ENCODE results near the gene CDC14A. TPM values are rescaled to one million over a fixed set of nuclear protein-coding genes. Genes with fewer than 3 reads are reported as not detected.

The CDC14A gene
- total RNA-seq, 2 donors from 2014 or later = 7.3 to 16.5 TPM

GRCh38 chr1:100320311-100321099 lies 31.8 kb upstream of the CDC14A start:
- 79 to 80% methylated on average over 2 of the region's 2 CpGs for WGBS, 2 donors
- intact Hi-C loops (cut with DNase I) = no loop called here
- no peak for ATAC-seq
- no peaks in the 10 kb centered on the region for H3K36me3 ChIP-seq (replicated peaks in 1 of 2; ENCODE audit: insufficient read depth in 1 of 2, low read depth in 2 of 2)
- no peak overlapping the region for H3K27ac ChIP-seq
- no peaks in the 10 kb centered on the region for H3K27me3 ChIP-seq
- DNase-seq = no peak
- H3K4me1 ChIP-seq = peaks cover 9% of the 10 kb centered on the region
- H3K9me3 ChIP-seq = no peaks in the 10 kb centered on the region
- TF ChIP-seq, protein P1, sequence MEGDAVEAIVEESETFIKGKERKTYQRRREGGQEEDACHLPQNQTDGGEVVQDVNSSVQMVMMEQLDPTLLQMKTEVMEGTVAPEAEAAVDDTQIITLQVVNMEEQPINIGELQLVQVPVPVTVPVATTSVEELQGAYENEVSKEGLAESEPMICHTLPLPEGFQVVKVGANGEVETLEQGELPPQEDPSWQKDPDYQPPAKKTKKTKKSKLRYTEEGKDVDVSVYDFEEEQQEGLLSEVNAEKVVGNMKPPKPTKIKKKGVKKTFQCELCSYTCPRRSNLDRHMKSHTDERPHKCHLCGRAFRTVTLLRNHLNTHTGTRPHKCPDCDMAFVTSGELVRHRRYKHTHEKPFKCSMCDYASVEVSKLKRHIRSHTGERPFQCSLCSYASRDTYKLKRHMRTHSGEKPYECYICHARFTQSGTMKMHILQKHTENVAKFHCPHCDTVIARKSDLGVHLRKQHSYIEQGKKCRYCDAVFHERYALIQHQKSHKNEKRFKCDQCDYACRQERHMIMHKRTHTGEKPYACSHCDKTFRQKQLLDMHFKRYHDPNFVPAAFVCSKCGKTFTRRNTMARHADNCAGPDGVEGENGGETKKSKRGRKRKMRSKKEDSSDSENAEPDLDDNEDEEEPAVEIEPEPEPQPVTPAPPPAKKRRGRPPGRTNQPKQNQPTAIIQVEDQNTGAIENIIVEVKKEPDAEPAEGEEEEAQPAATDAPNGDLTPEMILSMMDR (IDR thresholded peaks at IDR 0.05) = no peak
- no peak for TF ChIP-seq POLR2A (IDR thresholded peaks at IDR 0.05)
- H3K4me3 ChIP-seq = no peak overlapping the region

GRCh38 chr1:100321100-100321493 lies 31.2 kb upstream of the CDC14A start:
- H3K27ac ChIP-seq = no peak overlapping the region
- WGBS, 2 donors = 94% methylated on average over 7 of the region's 7 CpGs
- peaks cover 9% of the 10 kb centered on the region for H3K4me1 ChIP-seq
- H3K36me3 ChIP-seq (replicated peaks in 1 of 2; ENCODE audit: insufficient read depth in 1 of 2, low read depth in 2 of 2) = no peaks in the 10 kb centered on the region
- DNase-seq (no peak), ATAC-seq (no peak)
- H3K27me3 ChIP-seq = no peaks in the 10 kb centered on the region
- TF ChIP-seq, protein P1 (IDR thresholded peaks at IDR 0.05) = no peak
- no peak for TF ChIP-seq POLR2A (IDR thresholded peaks at IDR 0.05)
- no peaks in the 10 kb centered on the region for H3K9me3 ChIP-seq
- no peak overlapping the region for H3K4me3 ChIP-seq
- intact Hi-C loops (cut with DNase I) = no loop called here

GRCh38 chr1:100321506-100321905 lies 30.8 kb upstream of the CDC14A start:
- WGBS, 2 donors = 79 to 85% methylated on average over 5 to 8 of the region's 8 CpGs
- TF ChIP-seq, protein P1 (IDR thresholded peaks at IDR 0.05) = no peak
- Histone ChIP-seq H3K9me3 (no peaks in the 10 kb centered on the region), H3K27ac (no peak overlapping the region), H3K36me3 (replicated peaks in 1 of 2; ENCODE audit: insufficient read depth in 1 of 2, low read depth in 2 of 2) (no peaks in the 10 kb centered on the region), H3K4me3 (no peak overlapping the region), H3K27me3 (no peaks in the 10 kb centered on the region), H3K4me1 (peaks cover 9% of the 10 kb centered on the region)
- no peak for DNase-seq
- intact Hi-C loops (cut with DNase I) = no loop called here
- ATAC-seq = no peak

DNA sequence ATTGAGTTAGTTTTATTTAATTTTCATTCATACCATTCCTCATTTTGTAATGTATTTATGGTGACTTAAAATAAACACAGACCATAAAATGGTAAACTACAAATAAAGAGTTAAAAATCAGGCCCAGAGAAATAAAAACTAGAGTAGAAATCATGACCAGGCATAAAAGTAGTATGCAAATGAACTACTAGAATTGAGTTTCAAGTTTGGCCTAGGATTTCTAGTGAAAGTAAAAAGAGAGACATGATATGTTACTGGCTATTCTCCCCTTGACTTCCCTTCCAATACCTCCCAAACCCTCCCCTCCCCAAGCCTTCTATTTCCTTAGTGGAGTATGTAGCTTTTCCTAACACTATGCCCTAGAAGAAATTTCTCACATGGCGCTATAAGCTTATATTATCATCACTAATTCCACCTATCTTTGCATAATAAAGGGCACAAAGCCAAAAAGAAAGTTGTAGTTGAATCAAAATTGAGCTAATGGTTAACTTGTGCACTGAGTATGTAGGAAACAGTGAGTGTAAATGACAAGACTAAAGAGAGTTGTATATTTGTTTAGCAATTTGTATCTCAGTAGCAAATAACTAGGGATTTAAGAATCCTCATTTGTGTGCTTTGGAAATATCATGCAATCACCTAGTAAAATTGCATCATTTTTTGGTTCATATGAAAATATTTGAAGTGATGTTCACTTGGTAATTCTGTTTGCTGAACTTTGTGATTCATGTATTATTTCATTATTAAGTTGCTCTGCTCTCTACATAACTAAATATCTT lies 29.7 kb upstream of the CDC14A start:
- WGBS, 2 donors = 21 to 26% methylated on average over 1 of the region's 1 CpG
- Histone ChIP-seq H3K36me3 (replicated peaks in 1 of 2; ENCODE audit: insufficient read depth in 1 of 2, low read depth in 2 of 2) (no peaks in the 10 kb centered on the region), H3K4me3 (no peak overlapping the region), H3K27me3 (no peaks in the 10 kb centered on the region), H3K9me3 (no peaks in the 10 kb centered on the region), H3K27ac (no peak overlapping the region), H3K4me1 (peaks cover 9% of the 10 kb centered on the region)
- DNase-seq = no peak
- TF ChIP-seq, protein P1 (IDR thresholded peaks at IDR 0.05) = no peak
- TF ChIP-seq POLR2A (IDR thresholded peaks at IDR 0.05) = no peak
- intact Hi-C loops (cut with DNase I) = no loop called here
- peak; percentile 21 for ATAC-seq

Data from body of pancreas (tissue), 4 donors.